K562 (cell line): ENCODE measurements around the gene GTSE1. TPM values are rescaled to one million over a fixed set of nuclear protein-coding genes. Genes with fewer than 3 reads are reported as not detected.
A peak's percentile ranks its signal among the peaks of the same experiment; 100 is the strongest.

Experiments used
- ATAC-seq: fragments of 200-7000 bp; cut with Tn5 transposase; 3 replicates; pipeline ENCODE4 v1.9.1; 2020; ENCODE audit warnings: moderate library complexity
- BruUV-seq: library from RNA; stranded (reverse); fragments of 400-500 nt; replicated peaks from 2 replicates; lab custom pipeline; 2021; lab: Mats Ljungman, UMichigan
- CTCF ChIA-PET: fragments of 300-600 bp; formaldehyde crosslinking; extraction: SDS; loops from one replicate; lab custom pipeline; 2021; ENCODE audit warnings: low intra/inter-chr PET ratio; lab: Yijun Ruan, JAX
- POLR2A ChIA-PET: fragments of 300-600, 350-650 bp; sonication (Branson Sonifier 250); formaldehyde crosslinking; extraction: SDS; loops from one replicate; lab custom pipeline; 2021; ENCODE audit warnings: antibody characterized with exemption, inconsistent platforms; lab: Yijun Ruan, JAX
- DNase-seq, 4 experiments: peaks; one replicate each; pipeline versions ENCODE4 v3.0.0 to v3.0.0-alpha.2; 2011 to 2018; ENCODE audit warnings: low spot score in 3 of 4, mixed read lengths in 3 of 4; ENCODE audit errors: extremely low read depth in 1 of 4
- FAIRE-seq: peaks from 2 replicates; lab custom pipeline; 2011; peaks lifted over from hg19 to GRCh38; lab: Jason Lieb, UNC
- H2AFZ ChIP-seq: 2 replicates; pipeline ENCODE4 v1.6.0; 2011; ENCODE audit warnings: low read depth, low read length, control low read depth, inconsistent platforms
- H3K27ac ChIP-seq: fragments of 200-600 bp; 3 replicates; pipeline ENCODE4 v1.8.0; 2011; ENCODE audit warnings: low read depth, mild to moderate bottlenecking, control low read depth, inconsistent platforms, low read length, moderate library complexity, mixed read lengths; ENCODE audit errors: extremely low read depth
- H3K27me3 ChIP-seq, 2 experiments: fragments of 300-600 bp in 1 of 2; 2 replicates in 1 of 2; 3 replicates in 1 of 2; pipeline versions ENCODE4 v1.6.0 to v1.8.0; 2011; ENCODE audit warnings: inconsistent platforms in 2 of 2, low read length in 2 of 2, mild to moderate bottlenecking in 1 of 2, mixed read lengths in 1 of 2, moderate library complexity in 1 of 2; ENCODE audit not compliant: control insufficient read depth in 2 of 2, insufficient read depth in 2 of 2
- H3K36me3 ChIP-seq: fragments of 300-600 bp; 3 replicates; pipeline ENCODE4 v1.8.0; 2011; ENCODE audit warnings: mild to moderate bottlenecking, low read length, inconsistent platforms; ENCODE audit not compliant: control insufficient read depth, insufficient read depth
- H3K4me1 ChIP-seq, 2 experiments: fragments of 200-600 bp in 1 of 2; replicated peaks in 1 of 2; 2 replicates in 1 of 2; 3 replicates in 1 of 2; pipeline versions ENCODE4 v1.5.1 to v1.8.0; 2011; ENCODE audit warnings: inconsistent platforms in 2 of 2, low read length in 2 of 2, mild to moderate bottlenecking in 1 of 2, mixed read lengths in 1 of 2, moderate library complexity in 1 of 2; ENCODE audit not compliant: control insufficient read depth in 2 of 2, insufficient read depth in 2 of 2
- H3K4me2 ChIP-seq: 2 replicates; pipeline ENCODE4 v1.6.1; 2011; ENCODE audit warnings: low read length, control low read depth, inconsistent platforms, mixed read lengths; ENCODE audit not compliant: insufficient read depth
- H3K4me3 ChIP-seq: fragments of 200-600 bp; sonication (generic), shearing (Covaris generic); 2 replicates; pipeline ENCODE4 v1.5.1; 2016; ENCODE audit warnings: control low read depth, inconsistent platforms
- H3K79me2 ChIP-seq: fragments of 200-600 bp; 3 replicates; pipeline ENCODE4 v1.8.0; 2011; ENCODE audit warnings: low read length, inconsistent platforms; ENCODE audit not compliant: control insufficient read depth, insufficient read depth
- H3K9ac ChIP-seq, 2 experiments: 2 replicates each; pipeline versions ENCODE4 v1.6.0 to v1.6.1; 2011; ENCODE audit warnings: low read depth in 2 of 2, low read length in 2 of 2, control low read depth in 1 of 2, inconsistent platforms in 1 of 2, mild to moderate bottlenecking in 1 of 2, mixed read lengths in 1 of 2; ENCODE audit not compliant: insufficient read depth in 1 of 2
- H3K9me1 ChIP-seq: one replicate; pipeline ENCODE4 v1.6.0; 2011; ENCODE audit warnings: inconsistent platforms, mild to moderate bottlenecking, low read length, moderate library complexity; ENCODE audit not compliant: control insufficient read depth, insufficient read depth
- H3K9me3 ChIP-seq: replicated peaks from 2 replicates; pipeline ENCODE4 v1.5.1; 2011; ENCODE audit warnings: low read depth, low read length, inconsistent platforms; ENCODE audit not compliant: control insufficient read depth, insufficient read depth
- H4K20me1 ChIP-seq: replicated peaks from 2 replicates; pipeline ENCODE4 v1.6.1; 2011; ENCODE audit warnings: low read length, inconsistent platforms, mixed read lengths; ENCODE audit not compliant: control insufficient read depth, insufficient read depth
- ASH1L ChIP-seq: fragments of 450-650 bp; IDR thresholded peaks from 2 replicates; pipeline ENCODE4 v1.6.1; 2018; ENCODE audit warnings: borderline replicate concordance, mild to moderate bottlenecking, low read depth; ENCODE audit not compliant: partially characterized antibody
- BRF1 ChIP-seq: IDR thresholded peaks from 3 replicates; pipeline ENCODE4 v1.6.1; 2011; ENCODE audit warnings: borderline replicate concordance, mild to moderate bottlenecking; ENCODE audit not compliant: insufficient read length; ENCODE audit errors: extremely low read depth
- E2F6 ChIP-seq, 2 experiments: IDR thresholded peaks; 2 replicates each; pipeline ENCODE4 v1.6.1; 2011; ENCODE audit warnings: borderline replicate concordance in 1 of 2, control low read depth in 1 of 2, low read depth in 1 of 2, low read length in 1 of 2, mild to moderate bottlenecking in 1 of 2, mixed read lengths in 1 of 2, moderate library complexity in 1 of 2; ENCODE audit not compliant: insufficient read depth in 1 of 2, insufficient read length in 1 of 2, poor library complexity in 1 of 2, severe bottlenecking in 1 of 2; ENCODE audit errors: extremely low read depth in 1 of 2
- GABPA ChIP-seq: fragments of 200-800 bp; sonication (Bioruptor generic); conservative IDR thresholded peaks from 2 replicates; pipeline ENCODE4 v1.6.1; 2016; ENCODE audit warnings: low read depth, missing genetic modification characterization, missing compliant biosample characterization
- IRF2 ChIP-seq: sonication (generic); formaldehyde crosslinking; IDR thresholded peaks from 2 replicates; pipeline ENCODE4 v1.8.1; 2022; ENCODE audit warnings: mild to moderate bottlenecking, missing genetic modification reagents
- JUN ChIP-seq, 2 experiments: sonication (generic) in 1 of 2; formaldehyde crosslinking in 1 of 2; IDR thresholded peaks; 2 replicates each; pipeline versions ENCODE4 v1.6.1 to v1.8.0; 2012 to 2022; ENCODE audit warnings: borderline replicate concordance in 2 of 2, mild to moderate bottlenecking in 2 of 2, improper control_type of control experiment in 1 of 2, low read depth in 1 of 2, low read length in 1 of 2, missing genetic modification reagents in 1 of 2
- KLF16 ChIP-seq: IDR thresholded peaks from 2 replicates; pipeline ENCODE4 v1.6.1; 2016; ENCODE audit warnings: antibody characterized with exemption
- MCM7 ChIP-seq, 2 experiments: fragments of 450-650 bp; IDR thresholded peaks; 2 replicates each; pipeline ENCODE4 v1.6.1; 2016 to 2018
- NR0B1 ChIP-seq: fragments of 450-650 bp; IDR thresholded peaks from one replicate; pipeline ENCODE4 v1.6.1; 2018; ENCODE audit warnings: mild to moderate bottlenecking, moderate library complexity; ENCODE audit not compliant: partially characterized antibody
- NRF1 ChIP-seq, 2 experiments: fragments of 450-650 bp; IDR thresholded peaks in 1 of 2; conservative IDR thresholded peaks in 1 of 2; 2 replicates each; pipeline ENCODE4 v1.6.1; 2014; ENCODE audit warnings: mild to moderate bottlenecking in 2 of 2
- PKNOX1 ChIP-seq: fragments of 450-650 bp; IDR thresholded peaks from 2 replicates; pipeline ENCODE4 v1.6.1; 2016
- POLR3G ChIP-seq: IDR thresholded peaks from 2 replicates; pipeline ENCODE4 v1.6.1; 2011; ENCODE audit not compliant: insufficient read length, insufficient replicate concordance; ENCODE audit errors: extremely low read depth
- SAFB ChIP-seq: fragments of 200-400 bp; formaldehyde crosslinking; IDR thresholded peaks from 2 replicates; pipeline ENCODE4 v1.6.1; 2017; ENCODE audit warnings: low read depth, low read length, borderline replicate concordance
- TAF1 ChIP-seq: IDR thresholded peaks from 2 replicates; pipeline ENCODE4 v1.6.1; 2011; ENCODE audit warnings: mild to moderate bottlenecking, low read length, moderate library complexity; ENCODE audit not compliant: insufficient read depth, control insufficient read depth, severe bottlenecking; ENCODE audit errors: extremely low read depth
- WGBS: fragments of 100-300 bp; shearing (Covaris generic); methylation state at CpG from one replicate; pipeline ENCODE4 v1.1.6; 2016; ENCODE audit warnings: low coverage, mixed read lengths; ENCODE audit not compliant: insufficient coverage; ENCODE audit errors: missing lambda C conversion rate; 5-methylcytosine and 5-hydroxymethylcytosine counted together
- in situ Hi-C: fragments of 300-500 bp; cut with MboI; formaldehyde crosslinking; loops from 4 replicates; pipeline ENCODE4 v1.15.0; 2018; ENCODE audit warnings: inconsistent platforms, mixed read lengths
- intact Hi-C: fragments of 100-400 bp; cut with micrococcal nuclease; formaldehyde crosslinking; loops from 2 replicates; pipeline ENCODE4 v1.14.2; 2022
- polyA plus RNA-seq, 8 experiments: library from polyadenylated mRNA; depleted of rRNA in 4 of 8; stranded (reverse) in 5 of 8; unstranded in 3 of 8; fragments of >200 nt; fragmentation: Nextera tagmentation in 2 of 8; fragmentation: Illumina TruSeq in 1 of 8; extraction: Ambion mirVana in 2 of 8; extraction: Trizol in 1 of 8; gene quantifications; 2 replicates each; pipeline versions ENCODE4 v1.2.1 to v1.2.3, GENCODE V29; 2011 to 2014; ENCODE audit warnings: inconsistent platforms in 1 of 8, missing spikeins in 1 of 8
- total RNA-seq, 7 experiments: library from RNA; depleted of rRNA in 6 of 7; stranded (reverse); fragments of >200 nt in 6 of 7; fragmentation: Illumina TruSeq in 2 of 7; extraction: Trizol in 2 of 7; gene quantifications; 2 replicates each; pipeline versions ENCODE4 v1.2.1 to v1.2.3, GENCODE V29; 2011 to 2021; ENCODE audit warnings: low replicate concordance in 1 of 7

Gene GTSE1
- total and polyA plus RNA-seq, 9 of the 15 experiments (the other 6 are each of a cell fraction or from before 2014, with no cell fraction given) = 2.5 to 22.5 (median 12.9) TPM

- no peak overlapping the region for H2AFZ ChIP-seq
- H3K27ac ChIP-seq = no peak overlapping the region
- in situ Hi-C loops (no loop called here), intact Hi-C loops (no loop called here)
- no peaks in the 10 kb centered on the region for H3K9me3 ChIP-seq
- peaks cover 0 to 32% of the 10 kb centered on the region in 2 experiments; a peak in 3 of 5 replicates for H3K4me1 ChIP-seq
- no peak overlapping the region for H3K4me3 ChIP-seq
- H3K79me2 ChIP-seq = peaks cover 3% of the 10 kb centered on the region; the same call in 2 of the 3 replicates
- H3K9ac ChIP-seq = peak overlapping the region in 1 of 2 experiments; percentile 45; a peak in 1 of 4 replicates
- ATAC-seq (no peak), DNase-seq (no peak), FAIRE-seq (no peak)
- H4K20me1 ChIP-seq = no peaks in the 10 kb centered on the region
- H3K27me3 ChIP-seq = no peaks in the 10 kb centered on the region
- ChIA-PET CTCF (no interaction called here), POLR2A (no interaction called here)
- no peaks in the 10 kb centered on the region for H3K9me1 ChIP-seq
- 79% methylated on average over 3 of the region's 3 CpGs for WGBS
- no TSS peak for BruUV-seq
- peaks cover 14% of the 10 kb centered on the region; the same call in 2 of the 3 replicates for H3K36me3 ChIP-seq
- no peak overlapping the region for H3K4me2 ChIP-seq
- TF ChIP-seq JUN (IDR thresholded peaks at IDR 0.05; ENCODE audit: borderline replicate concordance, low read depth, low read length) (no peak), JUN (CRISPR knock-in tag; IDR thresholded peaks at IDR 0.05; ENCODE audit: borderline replicate concordance) (no peak), MCM7 (IDR thresholded peaks at IDR 0.05) (no peak), GABPA (tag) (no peak), POLR3G (no peak), TAF1 (no peak), IRF2 (CRISPR knock-in tag) (no peak), E2F6 (IDR thresholded peaks at IDR 0.05; ENCODE audit: borderline replicate concordance in 1 of 2, extremely low read depth in 1 of 2, insufficient read depth in 1 of 2, insufficient read length in 1 of 2, low read depth in 1 of 2, low read length in 1 of 2, poor library complexity in 1 of 2, severe bottlenecking in 1 of 2) (no peak), SAFB (no peak), PKNOX1 (no peak), BRF1 (no peak), NRF1 (conservative IDR thresholded peaks at IDR 0.05 in 1 of 2, IDR thresholded peaks at IDR 0.05 in 1 of 2) (no peak), NR0B1 (no peak), ASH1L (no peak), KLF16 (no peak)
Observed at GRCh38 chr22:46292173-46292572, 4.5 kb upstream of the GTSE1 start.
